ENCODE results near the gene CSTPP1. TPM values are rescaled to one million over a fixed set of nuclear protein-coding genes. Genes with fewer than 3 reads are reported as not detected.

The CSTPP1 gene
- total RNA-seq, 2 experiments from 2014 or later, result 16.7 to 20.4 TPM

DNA sequence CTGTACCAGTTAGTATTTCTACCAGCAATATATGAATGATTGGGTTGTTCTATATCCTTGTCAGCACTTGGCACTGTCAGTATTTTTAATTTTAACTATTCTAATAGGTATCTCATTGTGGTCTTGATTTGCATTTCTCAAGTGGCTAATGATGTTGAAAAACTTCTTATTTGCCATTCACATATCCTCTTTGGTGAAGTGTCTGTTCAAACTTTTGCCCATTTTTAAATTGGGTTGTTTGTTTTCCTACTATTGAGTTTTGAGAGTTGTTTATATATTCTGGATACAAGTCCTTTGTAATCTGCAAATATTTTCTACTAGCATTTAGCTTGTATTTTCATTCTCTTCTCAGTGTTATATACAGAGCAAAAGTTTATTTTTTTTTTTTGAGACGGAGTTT lies 82.1 kb downstream of the CSTPP1 start:
- Mint-ChIP-seq H3K4me3 (no peak overlapping the region), H3K27me3 (no peaks in the 10 kb centered on the region), H3K9me3 (no peaks in the 10 kb centered on the region), H3K4me1 (peaks cover 2% of the 10 kb centered on the region), H3K36me3 (ENCODE audit: low read depth) (no peaks in the 10 kb centered on the region), H3K27ac (no peak overlapping the region)
- no peak for DNase-seq
- CTCF ChIA-PET, result interaction anchor here (0.6 kb wide), 1 partner anchor 166 kb away, joined by 4 read pairs; no protein-coding TSS in a partner anchor
- POLR2A ChIA-PET, result interaction anchor here (0.6 kb wide), 1 partner anchor 145 kb away, joined by 4 read pairs; no protein-coding TSS in a partner anchor

DNA sequence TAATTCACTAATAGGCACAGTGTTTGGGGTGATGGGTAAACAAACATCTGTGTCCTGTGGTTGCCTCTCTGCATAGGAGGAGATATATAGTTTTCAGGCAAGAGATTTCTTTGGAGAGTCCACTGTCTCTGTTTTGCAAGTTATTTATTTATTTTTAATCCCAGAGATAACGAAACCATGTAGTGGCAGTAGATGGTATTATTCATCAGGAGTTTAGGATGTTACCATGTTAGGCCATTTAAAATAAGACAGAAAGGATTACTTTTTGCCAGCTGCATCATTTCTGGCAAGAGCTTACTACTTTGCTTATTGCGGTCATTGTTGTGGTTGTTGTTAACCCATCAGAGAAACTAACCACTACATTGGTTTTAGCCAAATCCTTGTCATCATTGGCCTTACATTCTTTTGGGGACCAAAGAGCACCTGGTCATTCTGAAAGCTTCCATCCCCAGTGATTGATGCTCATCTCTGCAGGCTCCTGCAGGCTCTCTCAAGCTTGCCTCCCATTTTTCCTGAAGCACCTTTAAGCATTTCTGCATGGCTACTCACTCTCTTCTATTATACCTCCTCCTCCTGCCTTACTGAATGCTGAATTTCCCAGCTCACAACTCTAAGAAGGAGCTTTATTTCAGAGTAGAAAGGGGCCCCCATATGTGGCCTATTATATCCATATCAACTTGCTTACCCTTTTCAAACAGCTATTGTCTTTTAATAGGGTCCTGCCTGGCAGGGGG lies 84.4 kb downstream of the CSTPP1 start:
- Mint-ChIP-seq H3K27me3 (no peaks in the 10 kb centered on the region), H3K27ac (no peak overlapping the region), H3K4me1 (peaks cover 2% of the 10 kb centered on the region), H3K36me3 (ENCODE audit: low read depth) (no peaks in the 10 kb centered on the region), H3K9me3 (no peaks in the 10 kb centered on the region), H3K4me3 (no peak overlapping the region)
- no peak for DNase-seq
- ChIA-PET CTCF (interaction anchor here (0.6 to 0.9 kb wide), 3 partner anchors 10 to 484 kb away, joined by 3 to 4 read pairs (median 3); no protein-coding TSS in a partner anchor), POLR2A (no interaction called here)

DNA sequence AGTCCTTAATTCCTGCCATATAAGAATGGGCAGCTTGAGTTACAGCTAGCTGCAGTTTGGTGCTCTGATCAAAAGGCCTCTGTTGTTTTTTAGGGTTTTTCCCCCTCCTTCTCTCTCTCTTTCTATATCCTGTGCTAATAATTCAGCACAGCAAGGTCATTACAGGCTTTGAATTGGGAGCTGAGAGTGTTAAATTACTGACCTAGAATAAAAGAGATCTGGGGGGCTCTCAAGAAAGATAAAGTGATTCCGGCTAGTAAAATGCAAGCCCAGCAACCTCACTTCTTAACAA lies 84.9 kb downstream of the CSTPP1 start:
- no peaks in the 10 kb centered on the region for H3K27me3 Mint-ChIP-seq
- no peaks in the 10 kb centered on the region for H3K36me3 Mint-ChIP-seq (ENCODE audit: low read depth)
- no peak overlapping the region for H3K27ac Mint-ChIP-seq
- H3K4me1 Mint-ChIP-seq, result peaks cover 2% of the 10 kb centered on the region
- ChIA-PET POLR2A (no interaction called here), CTCF (interaction anchor here (0.6 to 0.9 kb wide), 3 partner anchors 10 to 484 kb away, joined by 3 to 4 read pairs (median 3); no protein-coding TSS in a partner anchor)
- no peak overlapping the region for H3K4me3 Mint-ChIP-seq
- no peak for DNase-seq
- H3K9me3 Mint-ChIP-seq, result no peaks in the 10 kb centered on the region

DNA sequence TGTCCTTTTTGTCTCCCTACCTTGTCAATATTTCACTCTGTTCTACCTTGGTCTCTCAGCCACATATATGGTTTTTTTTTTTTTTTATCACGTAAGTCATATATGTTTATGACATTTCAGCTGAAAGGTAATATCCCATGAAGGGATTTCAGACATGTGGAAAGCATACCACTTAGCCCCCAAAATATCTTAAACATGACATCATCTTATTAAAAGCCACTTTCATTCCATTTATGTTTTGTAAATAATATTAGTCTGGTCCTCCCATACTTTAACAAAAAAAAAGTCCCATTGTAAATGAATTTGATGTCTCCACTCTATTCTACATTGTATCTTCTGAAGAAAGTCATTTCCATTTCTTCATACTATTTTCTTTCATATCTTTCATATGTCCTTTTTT lies 85.4 kb downstream of the CSTPP1 start:
- CTCF ChIA-PET, result interaction anchor here (0.6 to 0.9 kb wide), 2 partner anchors 9 to 109 kb away, joined by 3 read pairs; no protein-coding TSS in a partner anchor
- H3K27ac Mint-ChIP-seq, result no peak overlapping the region
- no peaks in the 10 kb centered on the region for H3K9me3 Mint-ChIP-seq
- no peak for DNase-seq
- no peaks in the 10 kb centered on the region for H3K36me3 Mint-ChIP-seq (ENCODE audit: low read depth)
- POLR2A ChIA-PET, result no interaction called here
- H3K27me3 Mint-ChIP-seq, result no peaks in the 10 kb centered on the region
- H3K4me1 Mint-ChIP-seq, result peaks cover 2% of the 10 kb centered on the region
- H3K4me3 Mint-ChIP-seq, result no peak overlapping the region

DNA sequence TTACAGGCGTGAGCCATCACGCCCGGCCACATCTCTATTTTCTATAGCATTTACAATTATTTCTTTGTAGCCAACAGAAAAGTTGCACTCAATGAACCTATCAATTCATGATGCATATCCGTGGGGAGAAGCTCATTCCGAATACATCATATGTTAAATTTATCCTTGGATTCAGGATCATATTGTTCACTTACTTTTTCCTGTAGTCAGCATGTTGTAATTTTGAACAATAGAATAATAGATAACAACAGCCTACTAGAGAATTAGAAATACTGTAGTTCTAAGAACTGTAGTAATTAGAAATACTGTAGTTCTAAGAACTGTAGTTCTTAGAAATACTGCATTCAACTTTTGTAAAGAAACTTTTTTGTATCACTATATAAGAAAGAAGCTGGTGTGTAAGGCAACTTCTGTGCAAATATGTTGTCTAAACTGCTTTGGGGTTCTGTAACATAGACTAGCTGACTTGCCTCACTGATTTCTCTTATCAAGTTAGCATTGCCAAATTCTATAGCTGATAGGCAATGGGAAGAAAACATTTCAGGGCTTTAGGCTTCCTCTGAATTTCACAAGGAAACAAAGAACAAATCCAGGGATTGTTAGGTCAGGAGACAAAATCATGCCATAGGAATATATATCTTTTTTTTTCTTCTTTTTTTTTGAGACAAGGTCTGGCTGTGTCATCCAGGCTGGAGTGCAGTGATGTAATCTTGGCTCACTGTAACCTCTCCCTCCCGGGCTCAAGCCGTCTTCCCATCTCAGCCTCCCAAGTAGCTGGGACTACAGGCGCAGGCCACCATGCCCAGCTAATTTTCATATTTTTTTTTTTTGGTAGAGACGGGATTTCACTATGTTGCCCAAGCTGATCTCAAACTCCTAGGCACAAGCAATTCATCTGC lies 91.9 kb downstream of the CSTPP1 start:
- Mint-ChIP-seq H3K9me3 (no peaks in the 10 kb centered on the region), H3K36me3 (ENCODE audit: low read depth) (no peaks in the 10 kb centered on the region), H3K27me3 (no peaks in the 10 kb centered on the region), H3K4me3 (no peak overlapping the region), H3K27ac (no peak overlapping the region), H3K4me1 (peaks cover 6% of the 10 kb centered on the region)
- POLR2A ChIA-PET, result interaction anchor here (0.7 kb wide), 1 partner anchor 80 kb away, joined by 3 read pairs; no protein-coding TSS in a partner anchor
- DNase-seq, result no peak
- CTCF ChIA-PET, result no interaction called here

DNA sequence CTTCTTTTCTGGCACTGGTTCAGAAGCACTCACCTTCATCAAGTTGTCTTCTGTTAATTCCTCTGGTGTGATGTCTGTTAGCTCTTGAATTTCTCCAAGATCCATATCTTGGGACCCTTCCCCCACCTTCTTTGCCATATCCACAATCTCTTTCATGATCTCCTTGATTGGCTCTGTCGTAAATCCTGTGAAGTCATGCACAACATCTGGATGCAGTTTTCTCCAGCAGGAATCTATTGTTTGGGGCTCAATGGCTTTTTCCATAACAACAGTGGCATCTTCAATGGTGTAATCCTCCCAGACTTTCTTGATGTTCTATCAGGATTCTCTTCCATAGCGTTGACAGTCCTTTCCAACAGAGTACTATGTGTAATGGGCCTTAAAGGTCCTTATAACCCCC lies 96.9 kb downstream of the CSTPP1 start:
- no peak for DNase-seq
- POLR2A ChIA-PET, result no interaction called here
- H3K9me3 Mint-ChIP-seq, result no peaks in the 10 kb centered on the region
- H3K4me3 Mint-ChIP-seq, result no peak overlapping the region
- peaks cover 2% of the 10 kb centered on the region for H3K4me1 Mint-ChIP-seq
- CTCF ChIA-PET, result no interaction called here
- H3K27ac Mint-ChIP-seq, result no peak overlapping the region
- no peaks in the 10 kb centered on the region for H3K36me3 Mint-ChIP-seq (ENCODE audit: low read depth)
- no peaks in the 10 kb centered on the region for H3K27me3 Mint-ChIP-seq

DNA sequence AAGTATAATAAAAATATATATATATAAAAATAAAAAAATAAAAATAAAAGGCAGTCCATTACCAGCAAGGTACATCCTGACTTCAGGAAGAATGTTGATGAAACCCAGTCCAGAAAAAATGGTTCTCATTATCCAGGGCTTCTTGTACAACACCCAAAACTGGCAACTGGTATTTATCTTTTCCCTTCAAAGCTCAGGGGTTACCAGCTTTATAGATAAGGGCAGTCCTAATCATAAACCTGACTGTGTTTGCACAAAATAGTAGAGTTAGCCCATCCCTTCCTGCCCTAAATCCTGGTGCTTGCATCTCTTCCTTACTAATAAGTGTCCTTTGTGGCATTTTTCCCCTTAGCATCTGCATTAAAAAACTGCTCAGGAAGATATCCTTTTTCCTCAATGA lies 97.5 kb downstream of the CSTPP1 start:
- Mint-ChIP-seq H3K4me3 (no peak overlapping the region), H3K9me3 (no peaks in the 10 kb centered on the region), H3K36me3 (ENCODE audit: low read depth) (no peaks in the 10 kb centered on the region), H3K27me3 (no peaks in the 10 kb centered on the region), H3K27ac (no peak overlapping the region), H3K4me1 (no peaks in the 10 kb centered on the region)
- no peak for DNase-seq
- ChIA-PET CTCF (interaction anchor here (0.5 kb wide), 1 partner anchor 156 kb away, joined by 3 read pairs; no protein-coding TSS in a partner anchor), POLR2A (no interaction called here)

DNA sequence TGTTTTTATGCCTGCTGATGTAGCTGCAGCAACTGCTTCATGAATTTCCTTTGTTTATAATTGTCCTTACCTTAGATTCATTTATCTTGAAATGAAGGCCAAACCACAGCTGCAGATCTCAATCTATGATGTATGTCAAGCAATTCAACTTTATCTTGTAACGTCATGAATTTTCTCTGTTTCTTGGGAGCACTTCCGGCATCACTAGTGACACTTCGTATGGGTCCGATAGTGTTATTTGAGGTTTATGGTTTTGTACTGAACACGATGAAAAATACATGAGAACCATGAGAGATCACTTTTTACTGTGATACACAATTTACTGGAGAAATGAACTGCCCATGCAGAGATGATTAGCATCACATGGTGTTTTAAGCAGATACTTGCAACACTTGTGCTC lies 98.5 kb downstream of the CSTPP1 start:
- CTCF ChIA-PET, result no interaction called here
- no peaks in the 10 kb centered on the region for H3K36me3 Mint-ChIP-seq (ENCODE audit: low read depth)
- H3K4me3 Mint-ChIP-seq, result no peak overlapping the region
- H3K27ac Mint-ChIP-seq, result no peak overlapping the region
- no peak for DNase-seq
- no peaks in the 10 kb centered on the region for H3K9me3 Mint-ChIP-seq
- POLR2A ChIA-PET, result no interaction called here
- no peaks in the 10 kb centered on the region for H3K27me3 Mint-ChIP-seq
- H3K4me1 Mint-ChIP-seq, result no peaks in the 10 kb centered on the region

DNA sequence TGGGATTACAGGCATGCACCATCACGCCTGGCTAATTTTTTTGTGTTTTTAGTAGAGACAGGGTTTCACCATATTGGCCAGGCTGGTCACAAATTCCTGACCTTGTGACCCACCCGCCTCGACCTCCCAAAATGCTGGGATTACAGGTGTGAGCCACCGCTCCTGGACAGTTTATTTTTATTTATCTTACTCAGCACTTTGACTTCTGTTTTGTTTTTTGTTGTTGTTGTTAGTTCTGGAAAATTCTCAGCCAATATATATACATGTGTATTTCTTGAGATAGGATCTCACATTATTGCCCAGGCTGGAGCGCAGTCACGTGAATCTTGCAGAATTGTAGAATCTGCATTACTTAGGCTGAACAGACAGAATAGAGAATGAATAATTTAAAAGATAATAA lies 107.6 kb downstream of the CSTPP1 start:
- Mint-ChIP-seq H3K9me3 (no peaks in the 10 kb centered on the region), H3K27me3 (no peaks in the 10 kb centered on the region), H3K36me3 (ENCODE audit: low read depth) (no peaks in the 10 kb centered on the region), H3K4me3 (no peak overlapping the region), H3K27ac (no peak overlapping the region), H3K4me1 (no peaks in the 10 kb centered on the region)
- POLR2A ChIA-PET, result no interaction called here
- DNase-seq, result no peak
- CTCF ChIA-PET, result no interaction called here

DNA sequence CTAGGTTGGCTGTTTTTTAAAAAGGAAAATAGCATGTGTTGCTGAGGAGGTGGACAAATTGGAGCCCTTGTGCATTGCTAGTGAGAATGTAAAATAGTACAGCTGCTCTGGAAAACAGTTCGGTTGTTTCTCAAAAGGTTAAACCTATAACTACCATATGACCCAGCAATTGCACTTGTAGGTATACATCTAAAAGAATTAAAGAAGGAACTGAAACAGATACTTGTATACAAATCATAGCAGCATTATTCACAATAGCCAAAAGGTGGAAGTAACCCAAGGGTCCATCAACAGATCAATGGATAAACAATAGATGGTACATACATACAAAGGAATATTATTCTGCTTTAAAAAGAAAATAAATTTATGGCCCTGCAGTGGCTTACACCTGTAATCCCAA lies 111.4 kb downstream of the CSTPP1 start:
- H3K4me1 Mint-ChIP-seq, result no peaks in the 10 kb centered on the region
- POLR2A ChIA-PET, result no interaction called here
- no peaks in the 10 kb centered on the region for H3K27me3 Mint-ChIP-seq
- no peaks in the 10 kb centered on the region for H3K9me3 Mint-ChIP-seq
- no peak for DNase-seq
- H3K27ac Mint-ChIP-seq, result no peak overlapping the region
- no peak overlapping the region for H3K4me3 Mint-ChIP-seq
- H3K36me3 Mint-ChIP-seq (ENCODE audit: low read depth), result peaks cover 3% of the 10 kb centered on the region
- CTCF ChIA-PET, result no interaction called here

DNA sequence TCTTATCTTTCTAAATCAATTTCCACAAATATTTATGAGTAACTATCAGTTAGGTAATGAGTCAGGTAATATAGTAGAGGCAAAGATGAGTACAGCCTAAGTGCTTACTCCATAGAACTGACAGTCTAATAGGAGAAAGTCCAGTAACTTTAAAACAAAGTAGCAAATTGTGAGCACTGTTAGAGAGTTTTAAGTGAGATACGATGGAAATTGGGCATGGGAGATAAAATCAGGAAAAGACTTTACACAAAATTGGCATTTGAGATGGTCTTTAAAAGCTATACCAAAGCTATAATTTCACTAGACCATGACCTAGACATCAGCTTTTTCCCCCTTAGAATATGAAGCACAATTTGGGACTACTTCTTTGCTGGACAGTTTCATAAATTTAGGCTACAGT lies 113.7 kb downstream of the CSTPP1 start:
- Mint-ChIP-seq H3K27ac (no peak overlapping the region), H3K4me3 (no peak overlapping the region), H3K9me3 (no peaks in the 10 kb centered on the region), H3K27me3 (no peaks in the 10 kb centered on the region), H3K36me3 (ENCODE audit: low read depth) (peaks cover 4% of the 10 kb centered on the region), H3K4me1 (no peaks in the 10 kb centered on the region)
- ChIA-PET CTCF (no interaction called here), POLR2A (interaction anchor here (0.6 kb wide), 1 partner anchor 21 kb away, joined by 3 read pairs; no protein-coding TSS in a partner anchor)
- no peak for DNase-seq

DNA sequence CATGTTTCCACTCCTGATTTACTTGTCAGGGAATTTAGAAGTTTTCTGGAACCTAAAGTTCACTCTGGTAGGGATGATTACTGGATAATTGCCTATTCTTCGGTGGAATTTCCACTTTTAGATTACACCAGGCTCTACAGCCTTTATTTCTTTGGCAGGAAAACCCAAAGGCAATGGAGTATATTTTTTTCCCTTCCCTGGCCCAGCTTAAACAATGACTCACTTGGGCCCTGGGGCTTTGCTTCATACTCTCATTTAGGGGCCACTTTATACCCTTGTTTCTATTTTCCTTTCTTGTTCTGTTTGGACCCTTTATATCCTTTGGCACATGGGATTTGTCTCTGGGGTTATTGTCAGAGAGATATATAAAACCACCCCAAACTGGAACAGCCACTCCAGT lies 114.7 kb downstream of the CSTPP1 start:
- Mint-ChIP-seq H3K27me3 (no peaks in the 10 kb centered on the region), H3K9me3 (no peaks in the 10 kb centered on the region), H3K4me3 (no peak overlapping the region), H3K27ac (no peak overlapping the region), H3K4me1 (no peaks in the 10 kb centered on the region), H3K36me3 (ENCODE audit: low read depth) (peaks cover 4% of the 10 kb centered on the region)
- CTCF ChIA-PET, result interaction anchor here (0.7 kb wide), 1 partner anchor 698 kb away, joined by 4 read pairs; no protein-coding TSS in a partner anchor
- POLR2A ChIA-PET, result no interaction called here
- no peak for DNase-seq

DNA sequence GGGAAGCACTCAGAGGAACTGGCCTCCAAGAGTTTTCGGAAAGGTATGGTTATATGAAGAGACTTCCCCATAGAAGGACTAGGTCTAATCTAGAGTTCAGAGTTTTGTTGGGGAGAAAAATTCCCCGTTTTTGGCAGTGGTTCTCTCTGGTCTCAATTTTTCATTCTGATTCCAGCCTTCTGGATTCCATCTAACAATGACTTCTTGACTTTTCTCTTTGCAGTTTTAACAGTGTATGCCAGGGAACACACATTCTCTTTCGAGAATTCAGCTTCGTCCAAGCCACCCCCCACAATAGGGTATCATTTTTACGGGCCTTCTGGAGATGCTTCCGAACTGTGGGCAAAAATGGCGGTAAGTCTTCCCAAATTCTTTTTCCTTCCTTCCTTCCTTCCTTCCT lies 115.6 kb downstream of the CSTPP1 start:
- no peaks in the 10 kb centered on the region for H3K27me3 Mint-ChIP-seq
- ChIA-PET POLR2A (no interaction called here), CTCF (no interaction called here)
- H3K27ac Mint-ChIP-seq, result no peak overlapping the region
- no peak for DNase-seq
- no peaks in the 10 kb centered on the region for H3K4me1 Mint-ChIP-seq
- H3K4me3 Mint-ChIP-seq, result no peak overlapping the region
- no peaks in the 10 kb centered on the region for H3K9me3 Mint-ChIP-seq
- H3K36me3 Mint-ChIP-seq (ENCODE audit: low read depth), result peaks cover 4% of the 10 kb centered on the region

Measured in activated CD4-positive, alpha-beta memory T cell treated with anti-CD3 and anti-CD28 coated beads, Interleukin-2, amount 10 ng/mL, durations not matched to agents 7 days and 5 days (primary cell).